Measurements from ENCODE around the gene RBM20.
A peak's percentile ranks its signal among the peaks of the same experiment; 100 is the strongest.

RBM20 gene

DNA sequence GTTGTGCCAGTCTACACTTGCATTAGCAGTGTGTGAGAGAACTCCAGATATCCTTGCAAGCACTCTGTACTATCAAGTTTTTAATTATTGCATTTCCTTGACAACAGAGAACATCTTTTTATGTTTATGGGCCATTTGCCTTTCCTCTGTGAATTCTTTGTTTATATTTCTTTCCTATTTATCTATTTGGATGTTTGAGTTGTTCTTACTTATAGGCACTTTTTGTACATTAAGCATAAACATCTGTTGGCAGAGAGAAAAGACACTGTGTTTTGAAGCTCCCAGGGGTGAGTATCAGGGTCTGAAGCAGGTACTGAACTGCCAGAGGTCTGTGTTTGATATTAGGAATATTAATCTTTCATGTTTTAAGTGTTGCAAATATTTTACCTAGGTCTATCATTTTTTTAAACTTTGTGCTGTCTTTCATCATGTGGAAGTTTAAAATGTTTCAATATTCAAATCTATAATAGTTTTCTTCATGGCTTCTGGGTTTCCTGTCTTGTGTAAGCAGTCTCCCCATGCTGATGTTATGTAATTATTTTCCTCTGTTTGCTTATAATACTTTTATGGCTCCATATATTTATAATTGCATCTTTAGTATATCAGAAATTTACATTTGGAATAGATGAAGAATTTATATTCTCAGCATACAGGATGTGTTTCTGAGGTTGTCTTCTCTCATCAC, 209.9 kb downstream of the RBM20 start:
- no peaks in the 10 kb centered on the region for H3K36me3 ChIP-seq
- no peaks in the 10 kb centered on the region for H4K20me1 ChIP-seq
- H3K4me1 ChIP-seq, result peaks cover 52% of the 10 kb centered on the region
- no peaks in the 10 kb centered on the region for H3K27me3 ChIP-seq
- H3K27ac ChIP-seq, result no peak overlapping the region
- H3K9me3 ChIP-seq, result no peaks in the 10 kb centered on the region
- H3K4me2 ChIP-seq, result no peak overlapping the region
- no peak for TF ChIP-seq Cebpa-rat (IDR thresholded peaks at IDR 0.05)
- no peak overlapping the region for H3K4me3 ChIP-seq
- H3K9ac ChIP-seq, result no peak overlapping the region

DNA sequence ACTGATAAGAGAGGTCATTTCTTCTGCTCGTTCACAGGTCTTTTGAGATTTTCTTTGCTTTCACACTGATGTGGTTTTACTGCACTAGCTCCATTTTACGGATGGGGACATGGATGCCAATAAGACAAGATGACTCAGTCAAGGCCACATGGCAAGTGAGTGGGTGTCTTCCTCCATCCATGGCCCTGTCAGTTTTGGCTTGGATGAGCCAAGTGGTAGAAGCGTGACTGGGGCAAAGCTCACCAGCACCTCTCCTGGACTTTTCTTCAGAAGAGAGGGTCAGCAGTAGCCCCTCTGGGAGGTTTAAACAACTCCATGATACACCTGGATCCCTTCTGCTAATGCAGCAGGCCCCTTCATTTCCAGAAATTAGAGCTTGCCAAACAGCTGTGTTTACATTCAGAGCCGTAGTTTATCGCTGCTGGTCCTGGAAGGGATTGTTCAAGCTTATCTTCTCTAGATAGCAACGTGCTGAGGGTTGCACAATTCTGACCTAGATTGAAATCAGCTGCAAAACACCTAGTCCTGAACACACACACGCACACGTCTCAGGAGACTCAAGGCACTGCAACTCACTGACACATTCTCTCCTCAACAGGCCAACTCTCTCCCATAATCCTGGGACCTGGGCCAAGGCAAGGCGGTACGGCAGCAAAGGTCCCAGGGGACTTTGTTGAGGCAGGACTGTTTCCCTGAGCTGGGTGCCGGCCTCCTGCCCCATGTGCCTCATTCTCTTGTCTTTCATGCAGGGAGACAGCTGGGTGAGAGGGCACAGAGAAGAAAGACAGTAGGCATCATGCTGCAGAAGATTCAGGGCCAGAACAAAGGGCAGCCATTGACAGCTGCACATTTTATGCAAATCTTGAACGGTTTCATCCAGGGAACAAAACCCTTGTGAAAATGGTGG, 213.4 kb downstream of the RBM20 start:
- peak overlapping the region; percentile 69 for H3K9ac ChIP-seq
- H3K36me3 ChIP-seq, result no peaks in the 10 kb centered on the region
- H3K27me3 ChIP-seq, result no peaks in the 10 kb centered on the region
- H3K9me3 ChIP-seq, result no peaks in the 10 kb centered on the region
- H4K20me1 ChIP-seq, result no peaks in the 10 kb centered on the region
- H3K4me1 ChIP-seq, result peaks cover 52% of the 10 kb centered on the region
- peak; percentile 99 for TF ChIP-seq Cebpa-rat (IDR thresholded peaks at IDR 0.05)
- H3K4me3 ChIP-seq, result no peak overlapping the region
- peak overlapping the region; percentile 77 for H3K4me2 ChIP-seq
- H3K27ac ChIP-seq, result peak overlapping the region; percentile 91

DNA sequence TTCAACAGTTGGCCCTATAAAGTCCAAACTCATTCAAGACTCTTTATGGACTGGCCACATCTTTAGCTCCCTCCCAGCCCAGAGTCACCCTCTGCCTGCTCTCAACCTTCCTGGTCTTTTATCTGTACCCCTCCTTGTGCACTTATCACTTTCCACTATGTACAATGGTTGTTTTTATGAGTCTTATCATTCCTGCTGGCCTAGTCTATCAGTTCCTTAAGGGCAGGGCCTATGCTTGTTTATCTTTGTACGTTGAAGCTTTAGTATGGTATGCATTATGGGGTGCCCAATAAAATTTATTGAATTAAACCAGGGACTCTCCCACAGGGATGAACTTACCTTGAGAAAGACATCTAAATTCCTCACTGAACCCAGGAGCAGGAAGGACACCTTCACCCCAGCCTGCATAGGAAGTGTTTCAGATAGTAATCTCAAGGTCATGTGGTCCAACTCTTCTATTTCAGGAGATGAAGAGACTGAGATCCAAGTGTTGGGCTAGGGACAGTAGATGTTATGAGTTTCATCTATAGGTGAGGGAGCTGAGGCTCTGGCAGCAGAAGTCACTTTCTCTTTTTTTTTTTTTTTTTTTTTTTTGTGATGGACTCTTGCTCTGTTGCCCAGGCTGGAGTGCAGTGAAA, 214.3 kb downstream of the RBM20 start:
- no peaks in the 10 kb centered on the region for H3K36me3 ChIP-seq
- peaks cover 60% of the 10 kb centered on the region for H3K4me1 ChIP-seq
- H3K4me2 ChIP-seq, result peak overlapping the region; percentile 77
- no peaks in the 10 kb centered on the region for H4K20me1 ChIP-seq
- TF ChIP-seq Cebpa-rat (IDR thresholded peaks at IDR 0.05), result no peak
- H3K27me3 ChIP-seq, result no peaks in the 10 kb centered on the region
- peak overlapping the region; percentile 91 for H3K27ac ChIP-seq
- H3K9me3 ChIP-seq, result no peaks in the 10 kb centered on the region
- H3K4me3 ChIP-seq, result no peak overlapping the region
- H3K9ac ChIP-seq, result peak overlapping the region; percentile 69

DNA sequence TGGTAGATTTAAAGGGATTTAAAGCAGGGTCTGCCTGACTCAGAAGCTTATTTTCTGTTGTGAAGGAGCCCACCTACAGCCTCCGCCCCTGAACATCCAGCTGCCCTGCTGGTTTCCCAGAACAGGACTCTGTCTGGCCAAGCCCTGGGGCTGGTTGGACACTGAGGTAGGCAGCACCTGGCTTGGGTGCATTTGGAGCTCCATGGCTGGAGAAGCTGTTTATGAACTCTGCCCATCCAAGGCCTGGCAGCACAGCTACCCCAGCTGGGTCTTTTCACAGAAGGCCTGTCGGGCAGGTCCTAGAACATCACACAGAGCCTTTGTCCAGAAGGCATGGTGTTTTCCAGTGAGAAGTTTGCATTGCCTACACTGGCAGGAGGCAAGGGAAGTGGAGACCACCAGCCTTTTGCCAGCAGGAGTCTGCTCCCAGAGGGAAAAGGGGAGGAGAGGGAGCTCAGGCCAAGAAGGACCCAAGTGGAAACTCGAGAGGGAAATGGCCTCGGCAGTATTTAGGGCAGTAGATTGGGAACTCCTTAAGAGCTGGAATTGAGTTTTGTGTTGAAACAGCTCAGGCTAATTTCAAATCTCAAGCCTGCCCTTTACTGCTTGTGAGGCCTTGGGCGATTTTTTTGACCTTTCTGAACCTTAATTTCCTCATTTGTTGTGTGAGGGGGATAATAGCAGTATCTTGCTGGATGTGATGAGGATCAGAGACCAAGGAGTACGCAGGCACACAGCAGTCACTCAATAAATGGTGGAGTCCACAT, 215.3 kb downstream of the RBM20 start:
- peak overlapping the region; percentile 91 for H3K27ac ChIP-seq
- H3K4me1 ChIP-seq, result peaks cover 70% of the 10 kb centered on the region
- H3K9ac ChIP-seq, result no peak overlapping the region
- peak overlapping the region; percentile 77 for H3K4me2 ChIP-seq
- H4K20me1 ChIP-seq, result no peaks in the 10 kb centered on the region
- H3K4me3 ChIP-seq, result no peak overlapping the region
- H3K9me3 ChIP-seq, result no peaks in the 10 kb centered on the region
- H3K27me3 ChIP-seq, result no peaks in the 10 kb centered on the region
- H3K36me3 ChIP-seq, result no peaks in the 10 kb centered on the region
- TF ChIP-seq Cebpa-rat (IDR thresholded peaks at IDR 0.05), result no peak

DNA sequence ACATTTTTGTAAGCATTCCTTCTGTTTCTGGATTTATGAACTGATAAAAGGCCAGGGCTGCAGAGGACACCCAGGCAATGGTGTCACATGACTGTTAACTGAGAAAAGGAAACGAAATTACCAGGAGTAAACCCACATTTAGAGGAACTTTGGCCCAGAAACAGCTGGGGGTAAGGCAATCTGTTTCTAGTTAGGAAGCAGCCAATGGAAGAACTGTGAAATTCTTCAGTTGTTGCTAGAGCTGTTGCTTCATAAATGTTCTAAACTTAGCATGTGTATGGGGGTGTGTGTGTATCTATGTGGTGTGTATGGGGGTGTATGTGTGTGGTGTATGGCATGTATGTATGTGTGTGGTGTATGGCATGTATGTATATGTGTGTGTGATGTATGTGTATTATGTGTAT, 215.8 kb downstream of the RBM20 start:
- Histone ChIP-seq H3K4me1 (peaks cover 76% of the 10 kb centered on the region), H3K4me2 (peak overlapping the region; percentile 77), H3K27ac (peak overlapping the region; percentile 91), H4K20me1 (no peaks in the 10 kb centered on the region), H3K36me3 (no peaks in the 10 kb centered on the region), H3K9me3 (no peaks in the 10 kb centered on the region), H3K9ac (no peak overlapping the region), H3K4me3 (no peak overlapping the region), H3K27me3 (no peaks in the 10 kb centered on the region)
- no peak for TF ChIP-seq Cebpa-rat (IDR thresholded peaks at IDR 0.05)

DNA sequence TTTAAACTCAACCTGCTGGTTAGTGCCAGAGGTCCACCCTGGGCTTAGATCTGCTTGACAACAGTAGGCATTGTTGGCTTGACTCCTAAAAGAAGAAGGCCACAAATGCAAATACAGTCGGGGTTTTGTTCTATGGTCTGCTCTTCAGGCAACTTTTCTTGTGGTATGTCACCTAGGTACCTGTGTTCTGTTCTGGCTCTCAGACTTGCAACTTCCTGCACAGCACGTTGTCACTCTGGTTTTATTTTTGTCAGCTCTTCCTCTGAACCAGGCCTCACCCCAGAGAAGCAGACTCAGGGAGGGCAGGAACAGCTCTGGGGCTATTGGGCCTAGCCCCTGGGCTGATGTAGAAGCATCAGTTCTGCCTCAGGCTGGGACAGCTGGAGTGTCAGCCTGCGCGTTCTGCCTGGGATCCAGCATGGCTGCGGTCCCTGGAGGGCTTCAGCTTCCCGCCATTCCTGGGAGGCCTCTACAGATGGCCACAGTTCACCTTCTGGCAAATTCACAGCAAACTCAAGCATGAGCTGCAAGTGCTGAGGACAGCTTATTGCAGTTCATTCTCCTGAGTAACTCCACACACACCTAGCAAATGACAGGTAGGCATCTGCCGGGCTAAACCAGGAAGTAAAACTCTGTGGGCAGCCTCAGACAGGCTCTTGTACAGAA, 216.6 kb downstream of the RBM20 start:
- Histone ChIP-seq H3K9ac (peak overlapping the region; percentile 23), H3K9me3 (no peaks in the 10 kb centered on the region), H4K20me1 (no peaks in the 10 kb centered on the region), H3K4me2 (peak overlapping the region; percentile 77), H3K27me3 (no peaks in the 10 kb centered on the region), H3K36me3 (no peaks in the 10 kb centered on the region), H3K27ac (peak overlapping the region; percentile 91), H3K4me1 (peaks cover 83% of the 10 kb centered on the region), H3K4me3 (no peak overlapping the region)
- TF ChIP-seq Cebpa-rat (IDR thresholded peaks at IDR 0.05), result no peak

DNA sequence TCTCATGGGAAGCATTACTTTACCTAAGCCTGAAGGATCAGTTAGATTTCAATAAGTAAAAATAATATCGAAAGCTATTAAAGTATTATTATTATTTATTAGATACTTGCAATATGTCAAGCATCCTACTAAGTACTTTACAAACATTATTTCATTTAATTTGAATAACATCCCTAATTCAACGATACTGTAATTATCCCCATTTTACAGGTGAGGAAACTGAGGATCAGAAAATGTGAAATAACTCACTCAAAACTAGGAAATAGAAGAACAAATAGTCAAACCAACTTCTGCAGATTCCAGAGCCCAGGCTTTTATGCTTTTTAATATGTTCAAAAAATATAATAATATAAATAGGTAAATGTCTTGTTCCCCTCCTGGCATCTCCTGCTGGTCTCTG, 217.3 kb downstream of the RBM20 start:
- 0 out of 2 replicates have a peak overlapping the region, but pooled peaks have one; percentile 23 for H3K9ac ChIP-seq
- H4K20me1 ChIP-seq, result no peaks in the 10 kb centered on the region
- peak overlapping the region; percentile 91 for H3K27ac ChIP-seq
- no peaks in the 10 kb centered on the region for H3K9me3 ChIP-seq
- peaks cover 85% of the 10 kb centered on the region for H3K4me1 ChIP-seq
- no peak for TF ChIP-seq Cebpa-rat (IDR thresholded peaks at IDR 0.05)
- no peaks in the 10 kb centered on the region for H3K27me3 ChIP-seq
- peak overlapping the region; percentile 77 for H3K4me2 ChIP-seq
- H3K36me3 ChIP-seq, result no peaks in the 10 kb centered on the region
- no peak overlapping the region for H3K4me3 ChIP-seq

DNA sequence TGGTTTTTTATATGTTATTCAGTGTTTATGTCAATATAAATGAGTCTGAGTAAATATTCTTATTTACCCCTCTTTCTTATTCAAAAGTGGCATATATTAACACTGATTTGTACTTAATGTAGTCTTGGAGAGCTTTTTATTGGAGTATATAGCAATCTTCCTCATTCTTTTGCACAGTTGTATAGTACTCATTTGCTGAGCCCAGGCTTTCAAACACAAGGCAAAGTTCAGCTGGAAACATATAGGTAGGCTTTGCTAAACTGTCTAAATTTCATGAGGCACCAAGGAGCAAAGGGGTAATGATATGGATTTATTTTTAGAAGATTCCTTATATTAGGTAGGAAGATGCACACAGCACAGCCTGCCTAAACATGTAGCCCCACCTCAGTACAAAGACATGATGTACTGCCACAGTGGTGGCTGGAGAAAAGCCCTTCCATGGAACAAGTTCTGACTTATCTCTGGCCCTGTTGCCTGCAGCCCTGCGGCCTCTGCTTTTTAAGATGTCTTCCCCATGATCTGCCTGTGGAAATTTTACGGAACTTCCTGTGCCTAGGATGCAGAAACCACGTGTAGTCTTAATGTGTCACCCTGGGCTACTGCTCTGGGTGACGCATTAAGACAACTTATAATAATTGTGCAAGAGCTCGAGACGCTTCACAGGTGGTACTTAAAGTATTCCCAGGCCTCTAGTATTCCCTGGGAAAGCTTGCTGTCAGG, 218.0 kb downstream of the RBM20 start:
- Histone ChIP-seq H3K4me3 (no peak overlapping the region), H4K20me1 (no peaks in the 10 kb centered on the region), H3K4me2 (peak overlapping the region; percentile 63; the same call in 1 of the 2 replicates), H3K36me3 (no peaks in the 10 kb centered on the region), H3K9ac (no peak overlapping the region), H3K27me3 (no peaks in the 10 kb centered on the region), H3K27ac (no peak overlapping the region; the same call in 1 of the 2 replicates), H3K4me1 (peaks cover 86% of the 10 kb centered on the region), H3K9me3 (no peaks in the 10 kb centered on the region)
- no peak for TF ChIP-seq Cebpa-rat (IDR thresholded peaks at IDR 0.05)
